B cell (primary cell): ENCODE results near the gene HABP4. TPM values are rescaled to one million over a fixed set of nuclear protein-coding genes. Genes with fewer than 3 reads are reported as not detected.

Experiments
- ATAC-seq: fragments of 200-7000 bp; cut with Tn5 transposase; one replicate; pipeline ENCODE4 v1.10.0; 2021; ENCODE audit warnings: low read depth, mild to moderate bottlenecking, moderate number of reproducible peaks, moderate library complexity
- CTCF ChIA-PET: fragments of 350-600 bp; sonication (Branson Sonifier 250); formaldehyde crosslinking; loops from one replicate; lab custom pipeline; 2021; ENCODE audit warnings: antibody characterized with exemption, inconsistent platforms; lab: Charles Lee
- POLR2A ChIA-PET: fragments of 350-600 bp; sonication (Branson Sonifier 250); formaldehyde crosslinking; loops from one replicate; lab custom pipeline; 2021; ENCODE audit warnings: antibody characterized with exemption; lab: Charles Lee
- DNase-seq: peaks from one replicate; pipeline ENCODE4 v3.0.0; 2013
- H2AFZ ChIP-seq: 2 replicates; pipeline ENCODE4 v1.6.1; 2012; ENCODE audit warnings: mild to moderate bottlenecking, low read depth, low read length; ENCODE audit not compliant: insufficient read depth, poor library complexity, severe bottlenecking
- H3K27ac ChIP-seq, 2 donors: 1 replicate in 1 of 2; 2 replicates in 1 of 2; pipeline ENCODE4 v1.5.1; 2012 to 2013; ENCODE audit warnings: low read length in 2 of 2, mild to moderate bottlenecking in 2 of 2, moderate library complexity in 1 of 2
- H3K27me3 ChIP-seq, 4 experiments: fragments of 200-600 bp in 1 of 4; sonication (generic) in 1 of 4; replicated peaks in 1 of 4; 1 replicate in 2 of 4; 2 replicates in 2 of 4; pipeline versions ENCODE4 v1.6.1 to v1.7.0; 2013 to 2016; ENCODE audit warnings: low read length in 3 of 4, mild to moderate bottlenecking in 2 of 4, mixed read lengths in 1 of 4, moderate library complexity in 1 of 4; ENCODE audit not compliant: insufficient read depth in 4 of 4, control insufficient read depth in 3 of 4; ENCODE audit errors: control extremely low read depth in 1 of 4
- H3K36me3 ChIP-seq, 2 experiments: replicated peaks in 1 of 2; 1 replicate in 1 of 2; 2 replicates in 1 of 2; pipeline versions ENCODE4 v1.6.1 to v1.7.1; 2013; ENCODE audit warnings: low read length in 1 of 2; ENCODE audit not compliant: insufficient read depth in 2 of 2, control insufficient read depth in 1 of 2; ENCODE audit errors: control extremely low read depth in 1 of 2, extremely low read depth in 1 of 2
- H3K4me1 ChIP-seq, 2 donors: fragments of 200-600 bp in 1 of 2; sonication (generic) in 1 of 2; 1 replicate in 1 of 2; 2 replicates in 1 of 2; pipeline versions ENCODE4 v1.5.1 to v1.6.1; 2013 to 2017; ENCODE audit warnings: low read length in 2 of 2; ENCODE audit not compliant: control insufficient read depth in 2 of 2, insufficient read depth in 2 of 2
- H3K4me2 ChIP-seq: replicated peaks from 2 replicates; pipeline ENCODE3; 2012; ENCODE audit warnings: mild to moderate bottlenecking, low read depth, low read length; ENCODE audit not compliant: poor library complexity, severe bottlenecking
- H3K4me3 ChIP-seq, 5 experiments: fragments of 200-600 bp in 1 of 5; sonication (generic) in 1 of 5; 1 replicate in 3 of 5; 2 replicates in 2 of 5; pipeline versions ENCODE4 v1.5.1 to v1.7.0; 2011 to 2016; ENCODE audit warnings: low read length in 4 of 5, mild to moderate bottlenecking in 4 of 5, low read depth in 2 of 5, control low read depth in 1 of 5, moderate library complexity in 1 of 5; ENCODE audit not compliant: insufficient read depth in 1 of 5; ENCODE audit errors: control extremely low read depth in 1 of 5, extremely low read depth in 1 of 5
- H3K79me2 ChIP-seq: fragments of 200-600 bp; sonication (generic); one replicate; pipeline ENCODE4 v1.6.0; 2016; ENCODE audit warnings: low read length; ENCODE audit not compliant: control insufficient read depth, insufficient read depth
- H3K9ac ChIP-seq: fragments of 200-600 bp; sonication (generic); 2 replicates; pipeline ENCODE4 v1.6.1; 2017; ENCODE audit warnings: mild to moderate bottlenecking, low read length, moderate library complexity
- H3K9me3 ChIP-seq, 3 donors: one replicate each; pipeline versions ENCODE4 v1.6.1 to v1.7.1; 2013; ENCODE audit warnings: low read length in 2 of 3; ENCODE audit not compliant: control insufficient read depth in 2 of 3, insufficient read depth in 1 of 3; ENCODE audit errors: control extremely low read depth in 1 of 3
- H4K20me1 ChIP-seq: 2 replicates; pipeline ENCODE4 v1.6.0; 2012; ENCODE audit warnings: mild to moderate bottlenecking, low read length; ENCODE audit not compliant: insufficient read depth, control insufficient read depth, poor library complexity, severe bottlenecking
- H3K27ac Mint-ChIP-seq: one replicate; pipeline ENCODE4 v1.8.0; 2021; ENCODE audit warnings: mixed read lengths
- H3K27me3 Mint-ChIP-seq: one replicate; pipeline ENCODE4 v1.8.0; 2021; ENCODE audit warnings: mixed read lengths
- H3K4me1 Mint-ChIP-seq: one replicate; pipeline ENCODE4 v1.8.0; 2021; ENCODE audit warnings: mixed read lengths
- H3K4me3 Mint-ChIP-seq: one replicate; pipeline ENCODE4 v1.8.0; 2021; ENCODE audit warnings: mixed read lengths
- H3K9me3 Mint-ChIP-seq: one replicate; pipeline ENCODE4 v1.8.0; 2022; ENCODE audit warnings: mixed read lengths; ENCODE audit not compliant: insufficient read depth
- EZH2 ChIP-seq: IDR thresholded peaks from 2 replicates; pipeline ENCODE4 v1.6.1; 2012; ENCODE audit warnings: borderline replicate concordance, low read depth, mild to moderate bottlenecking, moderate library complexity, low read length; ENCODE audit not compliant: insufficient read depth, poor library complexity, severe bottlenecking
- WGBS: methylation state at CpG from one replicate; pipeline ENCODE4 v1.1.5; 2013; ENCODE audit warnings: missing lambda C conversion rate; ENCODE audit not compliant: insufficient coverage; 5-methylcytosine and 5-hydroxymethylcytosine counted together
- intact Hi-C: fragments of 100-400 bp; cut with micrococcal nuclease; formaldehyde crosslinking; loops from one replicate; pipeline ENCODE4 v1.10.0; 2022
- polyA plus RNA-seq: library from polyadenylated mRNA; depleted of rRNA; stranded (reverse); fragments of >200 nt; gene quantifications from 2 replicates; pipeline ENCODE4 v1.2.3, GENCODE V29; 2012
- total RNA-seq, 2 donors: library from RNA; stranded (reverse); fragments of 120-200 nt in 1 of 2; gene quantifications; 1 replicate in 1 of 2; 2 replicates in 1 of 2; pipeline versions ENCODE4 v1.2.3 to v1.2.4, GENCODE V29; 2013 to 2022
- TF ChIP-seq, protein P1 (sequence below): fragments of 200-600 bp; IDR thresholded peaks from one replicate; pipeline ENCODE4 v1.8.0; 2022; ENCODE audit warnings: antibody characterized with exemption, mild to moderate bottlenecking

Gene HABP4
- total and polyA plus RNA-seq, 2 donors (not counting 1 experiment from before 2014, with no cell fraction given), result 3.3 to 15.0 TPM

DNA sequence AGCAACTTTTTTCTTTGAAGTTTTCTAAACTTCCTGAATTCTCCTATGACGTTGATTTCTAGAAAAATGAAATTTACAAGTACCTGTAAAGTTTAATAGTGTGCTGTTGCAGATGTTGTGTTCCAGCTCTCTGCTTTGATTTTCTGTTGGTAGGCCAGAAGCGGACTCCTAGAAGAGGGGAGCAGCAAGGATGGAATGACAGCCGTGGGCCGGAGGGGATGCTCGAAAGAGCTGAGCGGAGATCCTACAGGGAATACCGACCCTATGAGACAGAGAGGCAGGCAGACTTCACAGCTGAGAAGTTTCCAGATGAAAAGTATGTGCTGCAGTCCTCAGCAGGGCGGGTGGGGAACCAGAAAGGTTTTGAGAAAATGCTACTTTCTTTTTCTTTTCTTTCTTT lies 8.3 kb downstream of the HABP4 start:
- POLR2A ChIA-PET, result no interaction called here

DNA sequence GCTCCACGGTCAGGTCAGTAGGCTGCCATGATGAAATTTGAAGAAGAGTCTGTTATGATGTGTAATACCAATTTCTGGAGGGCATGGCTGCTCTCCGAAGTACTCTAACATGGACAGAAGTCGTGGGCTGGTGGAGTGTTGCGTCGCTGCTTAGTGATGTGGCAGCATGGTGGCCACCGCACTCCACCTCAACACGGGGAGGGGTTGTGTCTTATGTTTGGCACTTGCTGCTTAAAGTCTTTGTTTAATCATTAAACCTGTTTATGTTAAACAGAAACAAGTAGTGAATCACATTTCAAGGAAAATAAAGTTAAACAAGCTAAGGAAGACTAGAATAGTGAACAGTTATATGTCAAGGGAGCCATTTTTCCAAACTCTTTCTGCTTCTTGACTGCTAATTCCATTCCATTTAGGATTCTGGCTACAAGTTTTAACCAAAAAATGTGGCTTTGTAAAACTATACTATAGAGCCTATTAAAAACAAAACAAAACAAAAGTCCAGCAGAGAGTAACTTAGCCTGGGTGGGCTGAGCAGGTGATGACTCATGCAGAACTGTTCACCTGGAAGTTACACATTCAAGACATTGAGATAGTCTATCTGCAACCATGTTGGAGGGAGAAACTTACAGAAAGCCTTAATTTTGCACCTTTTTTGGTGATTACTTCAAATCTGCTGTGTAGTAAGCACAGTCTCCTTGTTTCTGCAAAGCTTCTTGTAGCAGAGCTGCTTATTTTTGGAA lies 9.5 kb downstream of the HABP4 start:
- no peak overlapping the region for H3K27ac Mint-ChIP-seq
- no peaks in the 10 kb centered on the region for H3K4me1 ChIP-seq
- CTCF ChIA-PET, result interaction anchor here (1.9 kb wide), 1 partner anchor 132 kb away, joined by 5 read pairs; no protein-coding TSS in a partner anchor
- H3K79me2 ChIP-seq, result no peaks in the 10 kb centered on the region
- no peaks in the 10 kb centered on the region for H3K27me3 Mint-ChIP-seq
- whole genome bisulfite sequencing, result 97% methylated on average over 5 of the region's 7 CpGs
- H3K36me3 ChIP-seq, result no peaks in the 10 kb centered on the region
- no peaks in the 10 kb centered on the region for H3K9me3 Mint-ChIP-seq
- H3K9me3 ChIP-seq, result no peaks in the 10 kb centered on the region
- no peaks in the 10 kb centered on the region for H4K20me1 ChIP-seq
- no peak overlapping the region for H2AFZ ChIP-seq
- H3K4me1 Mint-ChIP-seq, result no peaks in the 10 kb centered on the region
- H3K9ac ChIP-seq, result no peak overlapping the region
- no peak for DNase-seq
- H3K4me3 Mint-ChIP-seq, result no peak overlapping the region
- H3K27me3 ChIP-seq, result no peaks in the 10 kb centered on the region
- intact Hi-C loops, result no loop called here
- TF ChIP-seq EZH2, result no peak
- TF ChIP-seq, protein P1, sequence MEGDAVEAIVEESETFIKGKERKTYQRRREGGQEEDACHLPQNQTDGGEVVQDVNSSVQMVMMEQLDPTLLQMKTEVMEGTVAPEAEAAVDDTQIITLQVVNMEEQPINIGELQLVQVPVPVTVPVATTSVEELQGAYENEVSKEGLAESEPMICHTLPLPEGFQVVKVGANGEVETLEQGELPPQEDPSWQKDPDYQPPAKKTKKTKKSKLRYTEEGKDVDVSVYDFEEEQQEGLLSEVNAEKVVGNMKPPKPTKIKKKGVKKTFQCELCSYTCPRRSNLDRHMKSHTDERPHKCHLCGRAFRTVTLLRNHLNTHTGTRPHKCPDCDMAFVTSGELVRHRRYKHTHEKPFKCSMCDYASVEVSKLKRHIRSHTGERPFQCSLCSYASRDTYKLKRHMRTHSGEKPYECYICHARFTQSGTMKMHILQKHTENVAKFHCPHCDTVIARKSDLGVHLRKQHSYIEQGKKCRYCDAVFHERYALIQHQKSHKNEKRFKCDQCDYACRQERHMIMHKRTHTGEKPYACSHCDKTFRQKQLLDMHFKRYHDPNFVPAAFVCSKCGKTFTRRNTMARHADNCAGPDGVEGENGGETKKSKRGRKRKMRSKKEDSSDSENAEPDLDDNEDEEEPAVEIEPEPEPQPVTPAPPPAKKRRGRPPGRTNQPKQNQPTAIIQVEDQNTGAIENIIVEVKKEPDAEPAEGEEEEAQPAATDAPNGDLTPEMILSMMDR, result no peak
- POLR2A ChIA-PET, result no interaction called here
- H3K27ac ChIP-seq, result no peak overlapping the region
- no peak for ATAC-seq
- H3K4me3 ChIP-seq, result no peak overlapping the region
- H3K4me2 ChIP-seq, result no peak overlapping the region

More for the DNA sequence above, 8.3 kb downstream of the HABP4 start:
- no peaks in the 10 kb centered on the region for H3K9me3 Mint-ChIP-seq
- H3K4me1 Mint-ChIP-seq, result no peaks in the 10 kb centered on the region
- Histone ChIP-seq H3K27me3 (no peaks in the 10 kb centered on the region), H3K9me3 (no peaks in the 10 kb centered on the region), H3K9ac (no peak overlapping the region), H3K4me3 (no peak overlapping the region), H3K27ac (no peak overlapping the region), H2AFZ (no peak overlapping the region), H4K20me1 (peaks cover 5% of the 10 kb centered on the region), H3K4me2 (no peak overlapping the region), H3K4me1 (no peaks in the 10 kb centered on the region), H3K36me3 (no peaks in the 10 kb centered on the region), H3K79me2 (peaks cover 4% of the 10 kb centered on the region)
- no peak for DNase-seq
- ATAC-seq, result no peak
- no peaks in the 10 kb centered on the region for H3K27me3 Mint-ChIP-seq
- H3K27ac Mint-ChIP-seq, result no peak overlapping the region
- CTCF ChIA-PET, result interaction anchor here (1.0 kb wide), 1 partner anchor 45 kb away, joined by 3 read pairs; no protein-coding TSS in a partner anchor
- intact Hi-C loops, result no loop called here
- H3K4me3 Mint-ChIP-seq, result no peak overlapping the region
- WGBS, result 100% methylated on average over 7 of the region's 8 CpGs
- TF ChIP-seq, protein P1, result no peak
- TF ChIP-seq EZH2, result no peak
